H9 (cell line): Measurements from ENCODE around the gene KMT2B. TPM values are rescaled to one million over a fixed set of nuclear protein-coding genes. Genes with fewer than 3 reads are reported as not detected.

Source experiments
- DNase-seq: peaks from one replicate; pipeline ENCODE4 v3.0.0-alpha.2; 2017
- H2AFZ ChIP-seq: one replicate; pipeline ENCODE4 v1.6.1; 2013; ENCODE audit warnings: mild to moderate bottlenecking, low read length, control low read depth, moderate library complexity
- H2AK5ac ChIP-seq: 2 replicates; pipeline ENCODE4 v1.6.1; 2013; ENCODE audit warnings: low read length, control low read depth, mixed read lengths; ENCODE audit not compliant: insufficient read length
- H2BK120ac ChIP-seq: one replicate; pipeline ENCODE4 v1.6.1; 2013; ENCODE audit warnings: low read depth, mild to moderate bottlenecking, low read length, control low read depth, inconsistent platforms; ENCODE audit not compliant: poor library complexity, severe bottlenecking
- H2BK12ac ChIP-seq: 2 replicates; pipeline ENCODE4 v1.6.1; 2013; ENCODE audit warnings: low read length, control low read depth, mixed read lengths, low read depth; ENCODE audit not compliant: insufficient read length
- H2BK15ac ChIP-seq: 2 replicates; pipeline ENCODE4 v1.6.1; 2013; ENCODE audit warnings: low read depth, low read length, control low read depth
- H2BK20ac ChIP-seq: one replicate; pipeline ENCODE4 v1.6.1; 2013; ENCODE audit warnings: low read depth, mild to moderate bottlenecking, low read length, control low read depth, inconsistent platforms; ENCODE audit not compliant: poor library complexity, severe bottlenecking
- H2BK5ac ChIP-seq: 2 replicates; pipeline ENCODE4 v1.6.1; 2013; ENCODE audit warnings: low read length, control low read depth, mixed read lengths; ENCODE audit not compliant: insufficient read length
- H3K14ac ChIP-seq: 2 replicates; pipeline ENCODE4 v1.6.1; 2013; ENCODE audit warnings: low read length, control low read depth; ENCODE audit not compliant: insufficient read depth
- H3K18ac ChIP-seq: 2 replicates; pipeline ENCODE4 v1.6.1; 2013; ENCODE audit warnings: low read depth, mild to moderate bottlenecking, mixed read lengths, low read length, control low read depth; ENCODE audit not compliant: insufficient read length
- H3K23ac ChIP-seq: 2 replicates; pipeline ENCODE4 v1.6.1; 2013; ENCODE audit warnings: low read length, control low read depth, mixed read lengths, low read depth; ENCODE audit not compliant: insufficient read length
- H3K23me2 ChIP-seq: 2 replicates; pipeline ENCODE4 v1.6.1; 2013; ENCODE audit warnings: low read depth, mild to moderate bottlenecking, mixed read lengths, low read length, control low read depth; ENCODE audit not compliant: insufficient read length, poor library complexity, severe bottlenecking
- H3K27ac ChIP-seq: 2 replicates; pipeline ENCODE4 v1.5.1; 2013; ENCODE audit warnings: low read length, control low read depth, mixed read lengths, low read depth; ENCODE audit not compliant: insufficient read length
- H3K27me3 ChIP-seq: 2 replicates; pipeline ENCODE4 v1.6.1; 2013; ENCODE audit warnings: low read length, control low read depth, inconsistent platforms; ENCODE audit not compliant: insufficient read depth
- H3K4ac ChIP-seq: 2 replicates; pipeline ENCODE4 v1.6.1; 2013; ENCODE audit warnings: low read depth, mild to moderate bottlenecking, control low read depth, inconsistent platforms, low read length, moderate library complexity
- H3K4me1 ChIP-seq: 2 replicates; pipeline ENCODE4 v1.6.1; 2013; ENCODE audit warnings: low read length, control low read depth, inconsistent platforms; ENCODE audit not compliant: insufficient read depth
- H3K4me2 ChIP-seq: 2 replicates; pipeline ENCODE4 v1.6.1; 2013; ENCODE audit warnings: low read length, control low read depth, mixed read lengths; ENCODE audit not compliant: insufficient read length, insufficient read depth
- H3K56ac ChIP-seq: 2 replicates; pipeline ENCODE4 v1.6.1; 2013; ENCODE audit warnings: low read depth, mild to moderate bottlenecking, mixed read lengths, low read length, control low read depth; ENCODE audit not compliant: insufficient read length
- H3K79me1 ChIP-seq: 2 replicates; pipeline ENCODE4 v1.6.1; 2013; ENCODE audit warnings: low read depth, mild to moderate bottlenecking, moderate library complexity, low read length, control low read depth, inconsistent platforms; ENCODE audit not compliant: insufficient read depth, poor library complexity, severe bottlenecking
- H3K79me2 ChIP-seq: 2 replicates; pipeline ENCODE4 v1.6.1; 2013; ENCODE audit warnings: low read length, control low read depth, inconsistent platforms; ENCODE audit not compliant: insufficient read depth
- H3K9ac ChIP-seq: 2 replicates; pipeline ENCODE4 v1.6.1; 2013; ENCODE audit warnings: low read length, control low read depth, mixed read lengths; ENCODE audit not compliant: insufficient read length; ENCODE audit errors: extremely low read depth
- H3K9me3 ChIP-seq: one replicate; pipeline ENCODE4 v1.6.1; 2013; ENCODE audit warnings: low read depth, low read length, inconsistent platforms; ENCODE audit not compliant: control insufficient read depth
- H3T11ph ChIP-seq: one replicate; pipeline ENCODE4 v1.6.1; 2013; ENCODE audit warnings: mild to moderate bottlenecking, low read length, control low read depth, inconsistent platforms
- H4K20me1 ChIP-seq: one replicate; pipeline ENCODE4 v1.6.1; 2013; ENCODE audit not compliant: control insufficient read depth, insufficient read length, insufficient read depth
- H4K5ac ChIP-seq: 2 replicates; pipeline ENCODE4 v1.6.1; 2013; ENCODE audit warnings: low read depth, mild to moderate bottlenecking, mixed read lengths, low read length, control low read depth; ENCODE audit not compliant: insufficient read length
- H4K8ac ChIP-seq: replicated peaks from 2 replicates; pipeline ENCODE4 v1.6.1; 2013; ENCODE audit warnings: low read length, control low read depth, mixed read lengths, low read depth; ENCODE audit not compliant: insufficient read length
- H4K91ac ChIP-seq: 2 replicates; pipeline ENCODE4 v1.6.1; 2013; ENCODE audit warnings: low read depth, mild to moderate bottlenecking, moderate library complexity, mixed read lengths, low read length, control low read depth; ENCODE audit not compliant: insufficient read length
- H3K27ac Mint-ChIP-seq, 3 experiments: 2 replicates in 2 of 3; 3 replicates in 1 of 3; pipeline ENCODE4 v1.8.0; 2020 to 2021; ENCODE audit warnings: mixed read lengths in 3 of 3, mild to moderate bottlenecking in 1 of 3, moderate library complexity in 1 of 3
- H3K27me3 Mint-ChIP-seq: 2 replicates; pipeline ENCODE4 v1.8.0; 2021; ENCODE audit warnings: low read depth, mild to moderate bottlenecking, moderate library complexity, mixed read lengths
- H3K36me3 Mint-ChIP-seq, 3 experiments: 2 replicates in 2 of 3; 3 replicates in 1 of 3; pipeline ENCODE4 v1.8.0; 2020 to 2021; ENCODE audit warnings: low read depth in 3 of 3, mixed read lengths in 3 of 3; ENCODE audit not compliant: insufficient read depth in 1 of 3
- H3K4me1 Mint-ChIP-seq, 2 experiments: 2 replicates each; pipeline ENCODE4 v1.8.0; 2020; ENCODE audit warnings: mixed read lengths in 2 of 2
- H3K4me3 Mint-ChIP-seq, 2 experiments: 2 replicates in 1 of 2; 3 replicates in 1 of 2; pipeline ENCODE4 v1.8.0; 2020 to 2021; ENCODE audit warnings: mild to moderate bottlenecking in 2 of 2, mixed read lengths in 2 of 2, moderate library complexity in 1 of 2
- H3K9me3 Mint-ChIP-seq, 2 experiments: 2 replicates in 1 of 2; 3 replicates in 1 of 2; pipeline ENCODE4 v1.8.0; 2020; ENCODE audit warnings: mild to moderate bottlenecking in 2 of 2, mixed read lengths in 2 of 2, moderate library complexity in 1 of 2
- CTCF ChIP-seq: fragments of 200-600 bp; sonication (generic); conservative IDR thresholded peaks from 3 replicates; pipeline ENCODE4 v1.8.0; 2021; ENCODE audit warnings: antibody characterized with exemption, mild to moderate bottlenecking
- WGBS: extraction: QIAGEN DNeasy Blood & Tissue Kit; methylation state at CpG from one replicate; pipeline ENCODE4 v1.1.7; 2013; ENCODE audit warnings: missing lambda C conversion rate, low lambda C conversion rate, mixed read lengths; ENCODE audit not compliant: insufficient read length; ENCODE audit errors: extremely low coverage; 5-methylcytosine and 5-hydroxymethylcytosine counted together
- total RNA-seq: library from RNA; stranded (reverse); gene quantifications from 2 replicates; pipeline ENCODE4 v1.2.1, GENCODE V29; 2021

The KMT2B gene
- total RNA-seq, 1 experiment from 2014 or later: 47.7 TPM

- H2BK5ac ChIP-seq: no peak overlapping the region
- H2BK20ac ChIP-seq: no peak overlapping the region
- no peak overlapping the region for H4K8ac ChIP-seq
- Mint-ChIP-seq H3K27me3 (no peaks in the 10 kb centered on the region), H3K36me3 (peaks cover 3 to 17% (median 5%) of the 10 kb centered on the region in 3 experiments; a peak in 4 of 7 replicates), H3K4me3 (peak overlapping the region; percentile 96), H3K4me1 (peaks cover 20 to 38% of the 10 kb centered on the region in 2 experiments), H3K27ac (peak overlapping the region; percentile 100; a peak in 3 of 7 replicates), H3K9me3 (no peaks in the 10 kb centered on the region)
- H2BK120ac ChIP-seq: no peak overlapping the region
- no peaks in the 10 kb centered on the region for H4K20me1 ChIP-seq
- no peak overlapping the region for H4K5ac ChIP-seq
- no peaks in the 10 kb centered on the region for H3K27me3 ChIP-seq
- no peak overlapping the region for H3K4ac ChIP-seq
- no peak overlapping the region for H2AK5ac ChIP-seq
- H4K91ac ChIP-seq: no peak overlapping the region
- no peak overlapping the region for H3T11ph ChIP-seq
- no peak overlapping the region for H2BK12ac ChIP-seq
- H3K23ac ChIP-seq: no peak overlapping the region
- no peak overlapping the region for H3K27ac ChIP-seq
- no peak overlapping the region for H2AFZ ChIP-seq
- no peak overlapping the region for H2BK15ac ChIP-seq
- H3K79me2 ChIP-seq: no peaks in the 10 kb centered on the region
- no peak overlapping the region for H3K18ac ChIP-seq
- H3K4me1 ChIP-seq: peaks cover 4% of the 10 kb centered on the region; the same call in 1 of the 2 replicates
- peak overlapping the region; percentile 95 for H3K4me2 ChIP-seq
- H3K56ac ChIP-seq: no peak overlapping the region
- TF ChIP-seq CTCF: no peak
- no CpG with 5 or more reads among the region's 5 CpGs for WGBS
- DNase-seq: no peak
- H3K79me1 ChIP-seq: peaks cover 3% of the 10 kb centered on the region
- H3K9me3 ChIP-seq: no peaks in the 10 kb centered on the region
- H3K23me2 ChIP-seq: peaks cover 16% of the 10 kb centered on the region
- no peak overlapping the region for H3K14ac ChIP-seq
- H3K9ac ChIP-seq: peak overlapping the region; percentile 51
These were observed 28.7 kb downstream of the KMT2B start for GRCh38 chr19:35746531-35746930.
